Ascending aorta (tissue), 2 donors: Measurements from ENCODE around the gene TRPV2. TPM values are rescaled to one million over a fixed set of nuclear protein-coding genes. Genes with fewer than 3 reads are reported as not detected.
A peak's percentile ranks its signal among the peaks of the same experiment; 100 is the strongest.
"Not testable (repeated sequence)": the region's sequence is repeated elsewhere in the genome, so short reads cannot be mapped to it uniquely, and the experiment has no call there.

Source experiments
- DNase-seq, 2 donors: peaks; one replicate each; pipeline ENCODE4 v3.0.0-alpha.2; 2019; ENCODE audit warnings: low spot score in 2 of 2
- H3K27ac ChIP-seq, 2 donors: fragments of 200-600 bp; sonication (generic); one replicate each; pipeline ENCODE4 v1.5.1; 2016 to 2017; ENCODE audit warnings: mild to moderate bottlenecking in 1 of 2
- H3K27me3 ChIP-seq: fragments of 200-600 bp; sonication (generic); one replicate; pipeline ENCODE4 v1.5.1; 2017
- H3K36me3 ChIP-seq, 2 donors: fragments of 200-600 bp; sonication (generic); one replicate each; pipeline ENCODE4 v1.5.1; 2016
- H3K4me1 ChIP-seq, 2 donors: fragments of 200-600 bp; sonication (generic); one replicate each; pipeline ENCODE4 v1.5.1; 2016 to 2017; ENCODE audit warnings: mild to moderate bottlenecking in 1 of 2
- H3K4me3 ChIP-seq, 2 donors: fragments of 200-600 bp; sonication (generic); one replicate each; pipeline ENCODE4 v1.5.1; 2016 to 2017; ENCODE audit warnings: mild to moderate bottlenecking in 1 of 2
- H3K9me3 ChIP-seq, 2 donors: fragments of 200-600 bp; sonication (generic); one replicate each; pipeline ENCODE4 v1.5.1; 2016
- intact Hi-C: fragments of 100-400 bp; cut with DNase I; formaldehyde crosslinking; loops from one replicate; pipeline ENCODE4 v1.15.1; 2023
- total RNA-seq: library from RNA; depleted of rRNA; stranded (reverse); fragments of >200 nt; gene quantifications from one replicate; pipeline ENCODE4 v1.1.0, GENCODE V29; 2016
- TF ChIP-seq, protein P1 (sequence below), 3 experiments: fragments of 200-600 bp in 2 of 3; fragments of 450-650 bp in 1 of 3; sonication (generic) in 2 of 3; IDR thresholded peaks; one replicate each; pipeline ENCODE4 v1.5.1; 2016 to 2019; ENCODE audit warnings: antibody characterized with exemption in 3 of 3, mild to moderate bottlenecking in 1 of 3, moderate library complexity in 1 of 3

The TRPV2 gene
- total RNA-seq, 1 donor from 2014 or later, result 26.1 TPM

DNA sequence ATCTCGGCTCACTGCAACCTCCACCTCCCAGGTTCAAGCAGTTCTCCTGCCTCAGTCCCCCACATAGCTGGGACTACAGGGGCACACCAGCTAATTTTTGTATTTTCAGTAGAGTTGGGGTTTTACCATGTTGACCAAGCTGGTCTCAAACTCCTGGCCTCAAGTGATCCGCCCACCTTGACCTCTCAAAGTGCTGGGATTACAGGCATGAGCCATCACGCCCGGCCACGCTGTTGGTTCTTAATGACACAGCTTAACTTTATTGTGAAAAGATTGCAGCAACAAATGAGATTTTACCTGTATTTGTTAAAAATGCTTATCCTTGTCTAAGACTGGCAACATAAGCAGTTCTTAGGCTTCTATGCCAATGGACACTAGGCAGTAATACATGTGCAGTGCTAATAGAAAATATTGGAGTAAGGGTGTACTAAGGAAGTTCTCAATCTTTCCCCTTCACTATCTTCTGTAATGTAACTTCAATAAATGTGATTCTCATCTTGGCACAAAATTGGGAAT lies 31.5 kb upstream of the TRPV2 start:
- H3K4me3 ChIP-seq, result no peak overlapping the region
- TF ChIP-seq, protein P1, sequence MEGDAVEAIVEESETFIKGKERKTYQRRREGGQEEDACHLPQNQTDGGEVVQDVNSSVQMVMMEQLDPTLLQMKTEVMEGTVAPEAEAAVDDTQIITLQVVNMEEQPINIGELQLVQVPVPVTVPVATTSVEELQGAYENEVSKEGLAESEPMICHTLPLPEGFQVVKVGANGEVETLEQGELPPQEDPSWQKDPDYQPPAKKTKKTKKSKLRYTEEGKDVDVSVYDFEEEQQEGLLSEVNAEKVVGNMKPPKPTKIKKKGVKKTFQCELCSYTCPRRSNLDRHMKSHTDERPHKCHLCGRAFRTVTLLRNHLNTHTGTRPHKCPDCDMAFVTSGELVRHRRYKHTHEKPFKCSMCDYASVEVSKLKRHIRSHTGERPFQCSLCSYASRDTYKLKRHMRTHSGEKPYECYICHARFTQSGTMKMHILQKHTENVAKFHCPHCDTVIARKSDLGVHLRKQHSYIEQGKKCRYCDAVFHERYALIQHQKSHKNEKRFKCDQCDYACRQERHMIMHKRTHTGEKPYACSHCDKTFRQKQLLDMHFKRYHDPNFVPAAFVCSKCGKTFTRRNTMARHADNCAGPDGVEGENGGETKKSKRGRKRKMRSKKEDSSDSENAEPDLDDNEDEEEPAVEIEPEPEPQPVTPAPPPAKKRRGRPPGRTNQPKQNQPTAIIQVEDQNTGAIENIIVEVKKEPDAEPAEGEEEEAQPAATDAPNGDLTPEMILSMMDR (IDR thresholded peaks at IDR 0.05), result no peak
- DNase-seq, result no peak
- H3K9me3 ChIP-seq, result no peaks in the 10 kb centered on the region
- peaks cover 15 to 28% of the 10 kb centered on the region in 2 donors for H3K36me3 ChIP-seq
- H3K4me1 ChIP-seq, result peaks cover 8 to 19% of the 10 kb centered on the region in 2 donors
- intact Hi-C loops, result loop anchor here (5.0 kb wide), 1 partner anchor 138 kb away; no protein-coding TSS in a partner anchor
- H3K27ac ChIP-seq, result no peak overlapping the region
- H3K27me3 ChIP-seq, result no peaks in the 10 kb centered on the region

DNA sequence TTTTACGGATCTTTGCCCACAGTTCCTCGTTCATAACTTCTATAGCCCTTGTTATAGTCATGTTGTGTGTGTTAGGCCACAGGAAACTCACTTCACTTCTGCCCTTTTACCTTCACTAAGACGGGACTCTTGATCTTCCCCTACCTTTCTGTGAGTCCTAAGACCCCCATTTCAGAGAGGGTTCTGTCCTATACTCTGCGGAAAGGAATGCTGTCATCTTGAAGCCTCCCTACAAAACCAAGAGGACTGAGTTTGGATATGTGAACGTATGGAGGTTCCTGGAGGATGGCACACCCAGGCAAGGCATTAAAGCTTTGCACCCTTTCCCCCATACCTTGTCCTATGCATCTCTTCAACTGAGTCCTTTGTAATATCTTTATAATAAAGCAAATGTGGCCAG lies 30.8 kb upstream of the TRPV2 start:
- no peak for DNase-seq
- H3K4me1 ChIP-seq, result peaks cover 8 to 19% of the 10 kb centered on the region in 2 donors
- H3K27me3 ChIP-seq, result no peaks in the 10 kb centered on the region
- no peak overlapping the region for H3K27ac ChIP-seq
- no peak overlapping the region for H3K4me3 ChIP-seq
- TF ChIP-seq, protein P1 (IDR thresholded peaks at IDR 0.05), result no peak
- intact Hi-C loops, result loop anchor here (5.0 kb wide), 1 partner anchor 138 kb away; no protein-coding TSS in a partner anchor
- H3K9me3 ChIP-seq, result no peaks in the 10 kb centered on the region
- H3K36me3 ChIP-seq, result peaks cover 15 to 28% of the 10 kb centered on the region in 2 donors

DNA sequence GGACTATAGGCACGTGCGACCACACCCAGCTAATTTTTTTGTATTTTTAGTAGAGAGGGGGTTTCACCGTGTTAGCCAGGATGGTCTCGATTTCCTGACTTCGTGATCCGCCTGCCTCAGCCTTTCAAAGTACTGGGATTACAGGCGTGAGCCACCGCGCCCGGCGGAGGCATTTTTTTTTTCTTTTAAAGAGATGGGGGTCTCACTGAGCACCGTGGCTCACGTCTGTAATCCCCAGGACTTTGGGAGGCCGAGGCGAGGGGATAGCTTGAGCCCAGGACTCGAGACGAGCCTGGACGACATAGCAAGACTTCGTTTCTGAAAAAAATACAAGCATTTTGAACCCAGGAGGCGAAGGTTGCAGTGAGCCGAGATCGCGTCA lies 29.3 kb upstream of the TRPV2 start:
- not testable (repeated sequence) for H3K27me3 ChIP-seq, H3K27ac ChIP-seq, H3K9me3 ChIP-seq, DNase-seq
- peaks cover 15 to 28% of the 10 kb centered on the region in 2 donors for H3K36me3 ChIP-seq
- H3K4me1 ChIP-seq, result peaks cover 8 to 15% of the 10 kb centered on the region in 2 donors
- H3K4me3 ChIP-seq, result peak overlapping the region in 1 of 2 donors; percentile 66
- intact Hi-C loops, result loop anchor here (1.0 kb wide), 1 partner anchor 52 kb away; no protein-coding TSS in a partner anchor

DNA sequence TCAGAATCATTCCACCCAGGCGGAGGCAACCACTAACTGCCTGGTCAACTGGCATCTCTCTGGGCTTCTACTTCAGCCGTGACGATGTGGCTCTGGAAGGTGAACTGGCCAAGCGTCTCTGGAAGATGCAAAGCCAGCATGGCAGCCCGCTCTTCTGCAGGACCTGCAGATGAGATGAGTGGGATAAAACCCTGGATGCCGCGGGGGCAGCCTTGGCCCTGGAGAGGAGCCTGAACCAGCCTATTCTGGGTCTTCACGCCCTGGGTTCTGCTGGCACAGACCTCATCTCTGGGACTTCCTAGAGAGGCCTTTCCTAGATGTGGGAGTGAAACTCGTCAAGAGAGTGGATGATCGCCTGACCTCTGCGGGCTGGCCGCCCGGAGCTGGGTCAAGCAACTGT lies 23.9 kb upstream of the TRPV2 start:
- Histone ChIP-seq H3K27ac (no peak overlapping the region), H3K36me3 (no peaks in the 10 kb centered on the region), H3K9me3 (no peaks in the 10 kb centered on the region), H3K4me3 (no peak overlapping the region), H3K4me1 (peaks cover 0 to 8% of the 10 kb centered on the region in 2 donors), H3K27me3 (no peaks in the 10 kb centered on the region)
- intact Hi-C loops, result no loop called here
- TF ChIP-seq, protein P1 (IDR thresholded peaks at IDR 0.05), result no peak
- no peak for DNase-seq

DNA sequence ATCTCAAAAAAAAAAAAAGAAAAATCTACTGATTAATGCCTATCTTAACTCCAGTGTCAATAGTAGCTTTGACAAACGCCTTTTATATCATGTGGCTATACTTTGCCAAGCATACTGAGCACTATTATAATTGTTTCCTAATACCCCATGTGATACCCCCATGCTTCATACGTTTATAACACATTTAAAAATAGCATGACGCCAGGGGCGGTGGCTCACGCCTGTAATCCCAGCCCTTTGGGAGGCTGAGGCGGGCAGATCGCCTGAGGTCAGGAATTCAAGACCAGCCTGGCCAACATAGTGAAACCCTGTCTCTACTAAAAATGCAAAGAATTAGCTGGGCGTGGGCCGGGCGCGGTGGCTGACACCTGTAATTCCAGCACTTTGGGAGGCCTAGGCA lies 22.9 kb upstream of the TRPV2 start:
- H3K4me3 ChIP-seq, H3K9me3 ChIP-seq, H3K27ac ChIP-seq, intact Hi-C loops, DNase-seq, H3K36me3 ChIP-seq, H3K27me3 ChIP-seq: not testable (repeated sequence)
- H3K4me1 ChIP-seq, result peaks cover 0 to 11% of the 10 kb centered on the region in 2 donors

DNA sequence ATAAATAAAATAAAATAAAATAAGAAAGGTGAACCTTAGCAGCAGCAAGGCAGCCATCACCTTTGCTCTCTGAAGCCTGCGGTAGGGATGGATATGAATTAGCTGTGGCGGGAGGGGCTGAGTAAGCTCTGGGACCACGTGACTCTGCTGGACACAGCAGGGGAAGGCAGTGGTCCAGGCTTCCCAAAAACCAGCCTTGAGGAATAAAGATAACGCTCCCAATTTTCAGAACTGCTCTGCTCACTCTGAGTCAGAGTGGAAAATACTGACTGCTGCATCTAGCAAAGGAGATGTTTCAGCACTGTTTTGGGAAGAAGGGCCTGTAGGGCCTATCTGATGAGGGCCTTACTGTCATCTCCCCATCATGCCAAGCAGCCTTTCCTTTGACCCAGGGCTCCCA lies 19.5 kb upstream of the TRPV2 start:
- peak in 1 of 2 donors; percentile 85 for DNase-seq
- H3K36me3 ChIP-seq, H3K27me3 ChIP-seq, H3K9me3 ChIP-seq, intact Hi-C loops, H3K4me3 ChIP-seq: not testable (repeated sequence)
- H3K4me1 ChIP-seq, result peaks cover 0 to 11% of the 10 kb centered on the region in 2 donors
- H3K27ac ChIP-seq, result peak overlapping the region; percentile 88 to 90

DNA sequence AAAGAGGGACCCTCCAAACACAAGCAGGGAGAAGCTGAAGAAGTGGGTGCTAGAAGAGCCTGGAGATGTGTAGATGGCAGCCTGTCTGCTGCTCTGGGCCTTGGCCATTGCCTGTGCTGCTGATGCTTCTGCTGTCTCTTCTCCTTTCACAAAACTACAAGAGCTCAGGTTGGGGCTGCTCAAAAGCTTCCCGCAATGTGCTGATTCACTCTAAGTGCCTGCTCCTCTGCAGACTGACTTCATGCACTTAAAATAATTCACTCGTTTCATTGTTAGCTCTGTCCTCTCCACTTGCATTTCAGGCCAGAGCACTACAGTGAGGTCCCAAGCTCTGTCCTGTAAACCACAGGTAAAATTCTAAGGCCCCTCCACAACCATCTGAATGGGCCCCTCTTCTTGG lies 18.7 kb upstream of the TRPV2 start:
- H3K36me3 ChIP-seq, H3K9me3 ChIP-seq, intact Hi-C loops, DNase-seq, H3K27me3 ChIP-seq, H3K4me3 ChIP-seq: not testable (repeated sequence)
- H3K4me1 ChIP-seq, result peaks cover 0 to 11% of the 10 kb centered on the region in 2 donors
- H3K27ac ChIP-seq, result peak overlapping the region; percentile 88 to 90
